Measurements from ENCODE around the gene PRR33. TPM values are rescaled to one million over a fixed set of nuclear protein-coding genes. Genes with fewer than 3 reads are reported as not detected.

Gene PRR33
- polyA plus RNA-seq, 3 donors from 2014 or later: 0.35 TPM; not detected in 2

GRCh38 chr11:1847926-1848639 lies 43.6 kb downstream of the PRR33 start:
- Mint-ChIP-seq H3K4me3 (peak overlapping the region in 1 of 5 donors; percentile 48), H3K36me3 (no peaks in the 10 kb centered on the region), H3K27me3 (ENCODE audit: low read depth in 3 of 3) (peaks cover 18 to 23% (median 21%) of the 10 kb centered on the region in 3 donors), H3K27ac (peak overlapping the region in 5 of 6 donors; percentile 36 to 65 (median 46)), H3K4me1 (peaks cover 70 to 86% of the 10 kb centered on the region in 2 donors), H3K9me3 (no peaks in the 10 kb centered on the region)
- no peak for DNase-seq

DNA sequence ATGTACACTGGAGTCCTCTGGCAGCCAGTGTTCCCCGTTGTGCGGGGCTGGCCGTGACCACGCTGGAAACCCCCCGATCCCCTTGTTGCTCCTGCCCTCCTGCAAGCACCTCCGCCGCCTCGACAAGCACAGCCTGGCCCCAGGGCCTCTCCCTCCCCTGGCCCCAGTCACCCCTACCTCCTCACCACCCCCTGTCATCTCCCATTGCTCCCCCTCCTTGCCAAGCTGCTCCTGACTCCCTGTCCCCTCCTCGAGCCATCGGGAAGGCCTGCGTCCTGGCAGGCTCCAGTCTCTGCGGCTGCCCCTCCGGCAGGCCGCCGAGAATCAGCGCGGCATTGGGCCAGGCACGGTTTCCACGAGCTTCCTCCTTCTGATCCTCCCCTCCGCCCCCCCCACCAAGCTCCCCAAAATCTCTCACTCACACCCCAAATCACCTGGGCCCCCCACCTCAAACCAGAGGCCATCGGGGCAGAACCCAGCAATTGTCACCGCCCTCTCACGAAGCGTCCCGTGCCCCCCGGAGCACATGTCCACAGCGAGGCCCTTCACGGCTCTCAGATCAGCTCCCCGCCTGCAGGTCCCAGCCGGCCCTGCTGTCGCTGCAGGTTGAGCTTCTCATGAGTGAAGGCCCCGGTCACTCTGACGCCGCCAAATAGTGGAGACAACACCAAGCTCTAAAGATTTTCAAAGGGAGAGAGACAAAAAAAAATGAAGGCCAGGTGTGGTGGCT lies 44.5 kb downstream of the PRR33 start:
- Mint-ChIP-seq H3K4me1 (peaks cover 61 to 78% of the 10 kb centered on the region in 2 donors), H3K27me3 (ENCODE audit: low read depth in 3 of 3) (peaks cover 11 to 16% (median 15%) of the 10 kb centered on the region in 3 donors), H3K4me3 (peak overlapping the region in 1 of 5 donors; percentile 46), H3K9me3 (no peaks in the 10 kb centered on the region), H3K36me3 (no peaks in the 10 kb centered on the region), H3K27ac (peak overlapping the region in 2 of 6 donors; percentile 36 to 40)
- no peak for DNase-seq

DNA sequence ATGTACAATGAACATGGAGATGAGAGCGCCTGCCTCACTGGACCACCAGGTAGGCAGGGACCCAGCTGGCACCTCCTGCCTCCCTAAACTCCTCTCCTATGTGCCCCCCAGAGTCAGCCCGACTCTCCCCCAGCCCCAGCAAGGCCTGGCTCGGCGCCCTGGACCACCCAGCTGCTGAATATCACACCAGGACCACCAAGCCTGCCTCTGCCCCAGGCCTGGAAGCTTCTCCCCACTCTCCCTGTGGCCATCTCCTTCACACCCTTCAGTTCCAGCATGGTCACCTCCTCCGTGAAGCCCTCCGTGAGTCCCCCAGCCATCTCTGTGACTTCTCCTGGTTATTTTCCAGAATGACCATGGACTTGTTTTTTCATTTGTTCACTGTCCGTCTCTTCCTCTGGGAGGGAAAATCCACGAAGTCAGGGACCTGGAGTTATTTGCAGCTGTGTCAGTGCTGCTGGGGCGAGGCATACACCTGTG lies 45.2 kb downstream of the PRR33 start:
- DNase-seq: no peak
- H3K36me3 Mint-ChIP-seq: no peaks in the 10 kb centered on the region
- H3K27me3 Mint-ChIP-seq (ENCODE audit: low read depth in 3 of 3): peaks cover 11 to 16% (median 13%) of the 10 kb centered on the region in 3 donors
- H3K9me3 Mint-ChIP-seq: no peaks in the 10 kb centered on the region
- peaks cover 54 to 72% of the 10 kb centered on the region in 2 donors for H3K4me1 Mint-ChIP-seq
- no peak overlapping the region for H3K4me3 Mint-ChIP-seq
- peak overlapping the region in 1 of 6 donors; percentile 70 for H3K27ac Mint-ChIP-seq

- no peaks in the 10 kb centered on the region for H3K9me3 Mint-ChIP-seq
- H3K27me3 Mint-ChIP-seq (ENCODE audit: low read depth in 3 of 3): peaks cover 9 to 14% (median 9%) of the 10 kb centered on the region in 3 donors
- peak overlapping the region; percentile 53 to 95 (median 89) for H3K27ac Mint-ChIP-seq
- peak in 2 of 3 donors; percentile 29 to 34 for DNase-seq
- no peaks in the 10 kb centered on the region for H3K36me3 Mint-ChIP-seq
- H3K4me1 Mint-ChIP-seq: peaks cover 47 to 68% of the 10 kb centered on the region in 2 donors
- H3K4me3 Mint-ChIP-seq: peak overlapping the region; percentile 59 to 75 (median 63)
Measured at GRCh38 chr11:1845561-1846452, 45.9 kb downstream of the PRR33 start.

DNA sequence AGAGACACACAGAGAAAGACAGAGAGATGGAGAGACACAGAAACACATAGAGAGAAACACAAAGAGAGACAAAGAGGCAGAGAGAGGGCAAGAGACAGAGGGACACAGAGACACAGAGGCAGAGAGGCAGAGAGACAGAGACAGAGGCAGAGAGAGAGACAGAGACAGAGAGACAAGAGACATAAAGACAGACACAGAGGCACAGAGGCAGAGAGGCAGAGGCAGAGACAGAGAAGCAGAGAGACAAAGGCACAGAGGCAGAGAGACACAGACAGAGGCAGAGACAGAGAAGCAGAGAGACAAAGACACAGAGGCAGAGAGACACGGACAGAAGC lies 46.6 kb downstream of the PRR33 start:
- Mint-ChIP-seq H3K27me3 (ENCODE audit: low read depth in 3 of 3) (peaks cover 2 to 9% (median 8%) of the 10 kb centered on the region in 3 donors), H3K4me3 (peak overlapping the region; percentile 59 to 75 (median 63)), H3K4me1 (peaks cover 42 to 61% of the 10 kb centered on the region in 2 donors), H3K9me3 (no peaks in the 10 kb centered on the region), H3K36me3 (no peaks in the 10 kb centered on the region), H3K27ac (peak overlapping the region; percentile 53 to 95 (median 89))
- DNase-seq: no peak

- Mint-ChIP-seq H3K9me3 (no peaks in the 10 kb centered on the region), H3K36me3 (no peaks in the 10 kb centered on the region), H3K27me3 (ENCODE audit: low read depth in 3 of 3) (peaks cover 2 to 9% (median 7%) of the 10 kb centered on the region in 3 donors), H3K4me1 (peaks cover 42 to 61% of the 10 kb centered on the region in 2 donors), H3K4me3 (peak overlapping the region; percentile 59 to 75 (median 63)), H3K27ac (peak overlapping the region; percentile 23 to 95 (median 89))
- peak; percentile 37 to 63 (median 46) for DNase-seq
Measured at GRCh38 chr11:1844221-1845094, 47.2 kb downstream of the PRR33 start.

GRCh38 chr11:1843796-1844195 lies 47.9 kb downstream of the PRR33 start:
- Mint-ChIP-seq H3K36me3 (no peaks in the 10 kb centered on the region), H3K4me1 (peaks cover 36 to 56% of the 10 kb centered on the region in 2 donors)

GRCh38 chr11:1843098-1843473 lies 48.6 kb downstream of the PRR33 start:
- Mint-ChIP-seq H3K27me3 (ENCODE audit: low read depth in 3 of 3) (peaks cover 2 to 7% (median 6%) of the 10 kb centered on the region in 3 donors), H3K36me3 (no peaks in the 10 kb centered on the region), H3K9me3 (no peaks in the 10 kb centered on the region), H3K4me3 (peak overlapping the region in 4 of 5 donors; percentile 8 to 67 (median 62)), H3K4me1 (peaks cover 34 to 49% of the 10 kb centered on the region in 2 donors), H3K27ac (peak overlapping the region in 2 of 6 donors; percentile 83 to 95)
- no peak for DNase-seq

More at GRCh38 chr11:1843796-1844195, 47.9 kb downstream of the PRR33 start:
- Mint-ChIP-seq H3K4me3 (peak overlapping the region; percentile 48 to 67 (median 61)), H3K27ac (peak overlapping the region in 4 of 6 donors; percentile 49 to 95 (median 90)), H3K27me3 (ENCODE audit: low read depth in 3 of 3) (peaks cover 2 to 7% (median 6%) of the 10 kb centered on the region in 3 donors), H3K9me3 (no peaks in the 10 kb centered on the region)
- no peak for DNase-seq

DNA sequence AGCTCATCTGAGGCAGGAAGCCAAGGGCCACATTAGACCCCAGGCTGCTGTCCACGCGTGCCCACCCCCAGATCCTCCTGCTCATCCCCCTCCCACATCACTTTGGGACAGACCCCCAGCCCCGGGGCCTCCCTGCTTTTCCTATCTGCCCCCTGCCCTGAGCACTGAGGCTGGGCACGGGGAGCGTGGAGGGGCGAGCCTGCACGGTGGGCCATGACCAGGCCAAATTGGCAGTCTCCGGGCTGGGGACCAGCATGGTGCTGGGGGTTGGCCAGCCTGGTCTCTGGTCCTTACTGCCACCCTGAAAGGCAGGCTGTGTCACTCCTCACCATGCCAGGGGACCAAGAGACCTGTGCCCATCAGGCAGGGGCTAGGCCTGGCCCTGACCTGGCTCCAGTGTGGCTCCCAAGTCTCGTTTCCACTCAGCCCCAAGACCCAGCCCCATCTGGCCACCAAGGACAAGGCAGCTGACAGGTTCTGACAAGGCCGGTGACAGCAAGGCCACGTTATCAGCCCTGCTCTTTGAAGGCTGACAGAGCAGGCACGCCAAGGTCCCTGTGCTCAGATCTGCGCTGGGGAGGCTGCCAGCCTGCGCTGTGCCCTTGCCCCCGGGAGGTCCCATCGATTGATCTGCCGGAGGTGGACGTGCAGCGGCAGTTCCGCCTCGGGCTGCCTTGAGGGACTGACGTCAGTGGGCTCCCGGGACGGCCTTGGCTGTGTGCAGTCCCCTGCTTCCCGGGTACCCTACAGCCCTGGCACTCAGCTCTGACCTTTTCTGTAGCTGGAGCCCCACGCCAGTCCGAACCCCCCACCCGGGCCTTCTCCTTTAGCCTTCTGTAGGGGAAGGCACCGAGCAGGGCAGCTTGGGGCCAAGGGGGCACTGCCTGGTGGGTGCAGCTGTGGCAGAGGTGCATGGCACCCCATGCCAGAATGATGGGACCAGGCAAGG lies 49.3 kb downstream of the PRR33 start:
- no peak overlapping the region for H3K27ac Mint-ChIP-seq
- H3K9me3 Mint-ChIP-seq: no peaks in the 10 kb centered on the region
- peaks cover 2 to 6% (median 5%) of the 10 kb centered on the region in 3 donors for H3K27me3 Mint-ChIP-seq (ENCODE audit: low read depth in 3 of 3)
- H3K4me3 Mint-ChIP-seq: no peak overlapping the region
- H3K4me1 Mint-ChIP-seq: peaks cover 34 to 47% of the 10 kb centered on the region in 2 donors
- no peak for DNase-seq
- H3K36me3 Mint-ChIP-seq: no peaks in the 10 kb centered on the region

- H3K27me3 Mint-ChIP-seq (ENCODE audit: low read depth in 3 of 3): peaks cover 2 to 6% (median 4%) of the 10 kb centered on the region in 3 donors
- DNase-seq: no peak
- H3K4me3 Mint-ChIP-seq: no peak overlapping the region
- no peak overlapping the region for H3K27ac Mint-ChIP-seq
- H3K36me3 Mint-ChIP-seq: no peaks in the 10 kb centered on the region
- no peaks in the 10 kb centered on the region for H3K9me3 Mint-ChIP-seq
- H3K4me1 Mint-ChIP-seq: peaks cover 34 to 44% of the 10 kb centered on the region in 2 donors
Measured at GRCh38 chr11:1841511-1842148, 50.1 kb downstream of the PRR33 start.

DNA sequence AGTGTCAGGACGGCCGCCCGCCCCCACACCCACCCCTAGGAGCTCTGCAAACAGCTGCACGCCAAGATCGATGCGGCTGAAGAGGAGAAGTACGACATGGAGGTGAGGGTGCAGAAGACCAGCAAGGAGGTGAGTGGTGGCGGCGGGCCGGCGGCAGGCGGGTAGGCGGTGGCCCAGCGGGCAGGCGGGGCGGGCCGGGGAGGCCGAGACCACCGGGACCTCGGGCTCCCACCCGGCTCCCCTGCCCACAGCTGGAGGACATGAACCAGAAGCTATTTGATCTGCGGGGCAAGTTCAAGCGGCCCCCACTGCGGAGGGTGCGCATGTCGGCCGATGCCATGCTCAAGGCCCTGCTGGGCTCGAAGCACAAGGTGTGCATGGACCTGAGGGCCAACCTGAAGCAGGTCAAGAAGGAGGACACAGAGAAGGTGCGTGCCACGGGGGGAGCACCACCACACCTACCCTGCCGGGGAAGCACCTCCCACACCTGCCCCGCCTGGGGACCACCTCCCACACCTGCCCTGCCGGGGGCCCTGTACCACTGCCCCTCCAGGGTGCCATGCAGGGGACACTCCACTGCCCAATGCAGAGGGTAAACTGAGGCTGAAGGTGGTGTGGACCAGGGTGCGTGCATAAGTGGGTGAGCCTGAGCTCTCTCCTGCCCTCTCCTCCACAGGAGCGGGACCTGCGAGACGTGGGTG lies 50.8 kb downstream of the PRR33 start:
- H3K4me3 Mint-ChIP-seq: no peak overlapping the region
- H3K27me3 Mint-ChIP-seq (ENCODE audit: low read depth in 3 of 3): peaks cover 2 to 6% (median 4%) of the 10 kb centered on the region in 3 donors

More for the DNA sequence above, 50.8 kb downstream of the PRR33 start:
- Mint-ChIP-seq H3K9me3 (no peaks in the 10 kb centered on the region), H3K27ac (no peak overlapping the region), H3K4me1 (peaks cover 34 to 43% of the 10 kb centered on the region in 2 donors), H3K36me3 (no peaks in the 10 kb centered on the region)
- DNase-seq: no peak

All from immature natural killer cell (primary cell).